Measurements from ENCODE around the gene TAMALIN.

Gene TAMALIN

DNA sequence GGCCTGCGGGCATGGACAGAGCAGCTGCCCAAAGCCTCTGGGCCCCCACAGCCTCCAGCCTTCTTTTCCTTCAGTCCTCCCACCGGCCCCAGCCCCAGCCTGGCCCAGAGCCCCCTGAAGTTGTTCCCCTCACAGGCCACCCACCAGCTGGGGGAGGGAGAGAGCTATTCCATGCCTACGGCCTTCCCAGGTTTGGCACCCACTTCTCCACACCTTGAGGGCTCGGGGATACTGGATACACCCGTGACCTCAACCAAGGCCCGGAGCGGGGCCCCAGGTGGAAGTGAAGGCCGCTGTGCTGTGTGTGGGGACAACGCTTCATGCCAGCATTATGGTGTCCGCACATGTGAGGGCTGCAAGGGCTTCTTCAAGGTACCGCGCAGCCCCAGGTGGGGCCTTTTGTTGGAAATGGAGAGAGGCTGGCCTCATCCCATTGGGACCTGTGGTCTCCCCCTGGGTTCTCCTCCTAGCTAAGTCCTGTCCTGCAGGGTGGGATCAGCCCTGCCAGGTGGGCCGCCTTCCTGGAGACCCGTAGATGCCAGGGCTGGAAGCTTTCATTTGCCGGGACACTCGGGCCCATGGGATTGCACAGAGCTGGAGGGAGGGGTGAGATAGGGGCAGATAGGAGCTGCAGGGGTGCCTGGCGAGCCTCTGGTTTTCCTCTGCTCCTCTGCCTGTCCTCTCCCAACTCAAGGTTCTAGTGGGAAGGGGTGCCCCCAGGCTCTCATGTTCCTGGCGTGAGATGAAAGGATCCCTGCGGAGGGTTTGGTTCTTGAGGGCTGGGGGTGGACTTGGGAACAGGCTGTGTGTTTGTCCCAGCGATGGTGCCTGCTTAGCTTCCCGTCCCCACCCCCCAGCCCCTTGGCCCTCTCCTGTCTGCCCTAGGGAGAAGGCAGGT lies 48.3 kb downstream of the TAMALIN start:
- DNase-seq (ENCODE audit: low read depth in 1 of 2, low spot score in 1 of 2) = no peak

GRCh38 chr12:52055731-52056711 lies 49.3 kb downstream of the TAMALIN start:
- peak in 1 of 2 donors; percentile 29 for DNase-seq (ENCODE audit: low read depth in 1 of 2, low spot score in 1 of 2)

DNA sequence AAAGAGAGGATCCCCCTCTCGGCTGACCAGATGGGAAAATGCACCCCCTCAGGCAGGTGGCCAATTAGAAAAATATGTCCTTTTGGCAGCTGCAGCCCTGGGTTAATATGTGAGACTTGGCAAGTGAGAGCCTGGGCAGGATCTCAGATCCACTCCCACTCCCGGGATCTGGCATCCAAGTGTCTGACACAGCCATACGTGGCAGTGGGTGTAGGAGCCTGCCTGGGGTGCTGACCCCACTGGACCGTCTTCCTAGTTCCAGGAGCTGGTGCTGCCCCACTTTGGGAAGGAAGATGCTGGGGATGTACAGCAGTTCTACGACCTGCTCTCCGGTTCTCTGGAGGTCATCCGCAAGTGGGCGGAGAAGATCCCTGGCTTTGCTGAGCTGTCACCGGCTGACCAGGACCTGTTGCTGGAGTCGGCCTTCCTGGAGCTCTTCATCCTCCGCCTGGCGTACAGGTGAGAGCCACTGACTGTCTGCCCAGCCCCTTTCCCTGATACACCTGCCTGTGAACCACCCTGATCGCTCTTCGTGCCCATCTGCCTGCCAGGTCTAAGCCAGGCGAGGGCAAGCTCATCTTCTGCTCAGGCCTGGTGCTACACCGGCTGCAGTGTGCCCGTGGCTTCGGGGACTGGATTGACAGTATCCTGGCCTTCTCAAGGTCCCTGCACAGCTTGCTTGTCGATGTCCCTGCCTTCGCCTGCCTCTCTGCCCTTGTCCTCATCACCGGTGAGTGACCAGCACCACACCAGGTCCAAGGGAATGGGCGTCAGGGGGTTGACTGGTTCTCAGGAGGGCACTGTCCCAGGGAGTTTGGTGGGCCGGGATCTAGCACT lies 50.3 kb downstream of the TAMALIN start:
- no peak for DNase-seq (ENCODE audit: low read depth in 1 of 2, low spot score in 1 of 2)

DNA sequence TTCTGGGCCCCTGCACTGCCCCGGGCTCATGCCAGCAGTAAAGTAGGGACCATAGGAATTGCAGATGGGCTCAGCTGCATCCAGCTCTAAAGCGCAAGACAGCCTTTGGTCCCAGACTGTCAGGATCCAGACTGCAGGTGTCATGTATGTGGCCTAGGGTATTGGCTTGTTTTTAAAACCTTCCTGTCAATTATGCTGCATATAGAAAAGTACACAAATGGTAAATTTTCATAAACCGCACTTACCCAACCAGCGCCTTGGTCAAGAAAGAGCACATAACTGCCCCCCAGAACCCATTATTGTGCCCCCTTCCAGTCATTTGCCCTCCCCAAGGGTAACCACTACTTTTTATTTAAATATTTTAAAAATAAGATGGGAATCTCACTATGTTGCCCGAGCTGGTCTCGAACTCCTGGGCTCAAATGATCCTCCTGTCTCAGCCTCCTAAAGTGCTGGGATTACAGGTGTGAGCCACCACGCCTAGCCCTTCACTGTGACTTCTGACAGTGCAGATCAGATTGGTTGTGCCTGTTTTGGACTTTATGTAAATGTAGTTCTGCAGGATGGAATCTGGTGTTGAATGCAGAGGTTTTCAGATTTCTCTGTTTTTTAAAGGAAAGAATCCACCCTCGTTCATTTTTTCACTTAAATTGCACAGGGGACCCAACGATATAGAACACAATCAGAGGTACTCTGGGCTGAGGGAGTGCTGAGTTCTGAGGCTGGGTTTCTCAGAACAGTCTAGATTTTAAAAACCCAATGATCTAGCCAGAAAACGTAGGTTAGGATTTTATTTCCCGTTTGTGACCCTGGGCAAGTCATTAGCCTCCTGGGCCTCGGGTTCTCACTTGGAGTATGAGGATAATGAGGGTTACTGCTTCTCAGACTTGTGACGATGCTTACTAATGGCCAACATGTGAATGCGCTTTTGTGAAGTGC lies 51.2 kb downstream of the TAMALIN start:
- no peak for DNase-seq (ENCODE audit: low read depth in 1 of 2, low spot score in 1 of 2)

DNA sequence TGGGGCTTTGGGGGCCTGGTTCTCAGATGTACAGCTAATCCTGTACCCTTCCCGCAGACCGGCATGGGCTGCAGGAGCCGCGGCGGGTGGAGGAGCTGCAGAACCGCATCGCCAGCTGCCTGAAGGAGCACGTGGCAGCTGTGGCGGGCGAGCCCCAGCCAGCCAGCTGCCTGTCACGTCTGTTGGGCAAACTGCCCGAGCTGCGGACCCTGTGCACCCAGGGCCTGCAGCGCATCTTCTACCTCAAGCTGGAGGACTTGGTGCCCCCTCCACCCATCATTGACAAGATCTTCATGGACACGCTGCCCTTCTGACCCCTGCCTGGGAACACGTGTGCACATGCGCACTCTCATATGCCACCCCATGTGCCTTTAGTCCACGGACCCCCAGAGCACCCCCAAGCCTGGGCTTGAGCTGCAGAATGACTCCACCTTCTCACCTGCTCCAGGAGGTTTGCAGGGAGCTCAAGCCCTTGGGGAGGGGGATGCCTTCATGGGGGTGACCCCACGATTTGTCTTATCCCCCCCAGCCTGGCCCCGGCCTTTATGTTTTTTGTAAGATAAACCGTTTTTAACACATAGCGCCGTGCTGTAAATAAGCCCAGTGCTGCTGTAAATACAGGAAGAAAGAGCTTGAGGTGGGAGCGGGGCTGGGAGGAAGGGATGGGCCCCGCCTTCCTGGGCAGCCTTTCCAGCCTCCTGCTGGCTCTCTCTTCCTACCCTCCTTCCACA lies 52.0 kb downstream of the TAMALIN start:
- no peak for DNase-seq (ENCODE audit: low read depth in 1 of 2, low spot score in 1 of 2)

GRCh38 chr12:52059582-52060497 lies 53.1 kb downstream of the TAMALIN start:
- peak in 1 of 2 donors; percentile 44 for DNase-seq (ENCODE audit: low read depth in 1 of 2, low spot score in 1 of 2)

DNA sequence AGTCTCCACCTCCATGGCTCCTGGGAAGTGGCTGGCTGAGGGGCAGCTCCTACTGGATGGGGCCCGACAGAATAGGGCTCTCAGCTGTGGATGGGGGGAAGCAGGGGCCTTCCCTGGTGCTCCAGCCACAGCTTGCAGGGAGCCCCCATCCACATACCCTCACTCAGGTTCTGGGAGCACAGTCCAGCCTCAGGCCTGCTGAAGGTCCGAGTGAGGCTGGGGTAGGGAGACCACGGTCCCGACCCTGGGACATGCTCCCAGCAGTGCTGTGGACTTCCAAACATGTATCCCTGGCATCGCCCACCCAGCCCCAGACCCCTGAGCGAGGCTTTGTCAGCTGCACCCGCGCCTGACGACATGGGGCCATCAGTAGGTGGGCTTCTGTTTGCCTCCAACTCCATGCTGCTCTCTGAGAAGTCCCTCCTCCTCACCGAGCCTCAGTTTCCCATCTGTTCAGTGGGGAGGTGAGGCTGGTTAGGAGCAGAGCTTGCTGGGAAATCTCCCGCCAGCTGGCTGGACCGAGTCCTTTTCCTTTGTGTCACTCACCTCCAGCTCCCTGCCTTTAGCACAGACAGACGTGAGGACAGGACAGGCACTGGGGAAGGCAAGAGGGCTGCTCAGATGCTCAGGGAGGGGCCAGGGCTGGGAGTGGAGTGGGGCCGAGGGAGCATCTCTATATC lies 53.9 kb downstream of the TAMALIN start:
- peak in 1 of 2 donors; percentile 34 for DNase-seq (ENCODE audit: low read depth in 1 of 2, low spot score in 1 of 2)

- no peak for DNase-seq (ENCODE audit: low read depth in 1 of 2, low spot score in 1 of 2)
Measured at GRCh38 chr12:52061470-52062166, 54.9 kb downstream of the TAMALIN start.

DNA sequence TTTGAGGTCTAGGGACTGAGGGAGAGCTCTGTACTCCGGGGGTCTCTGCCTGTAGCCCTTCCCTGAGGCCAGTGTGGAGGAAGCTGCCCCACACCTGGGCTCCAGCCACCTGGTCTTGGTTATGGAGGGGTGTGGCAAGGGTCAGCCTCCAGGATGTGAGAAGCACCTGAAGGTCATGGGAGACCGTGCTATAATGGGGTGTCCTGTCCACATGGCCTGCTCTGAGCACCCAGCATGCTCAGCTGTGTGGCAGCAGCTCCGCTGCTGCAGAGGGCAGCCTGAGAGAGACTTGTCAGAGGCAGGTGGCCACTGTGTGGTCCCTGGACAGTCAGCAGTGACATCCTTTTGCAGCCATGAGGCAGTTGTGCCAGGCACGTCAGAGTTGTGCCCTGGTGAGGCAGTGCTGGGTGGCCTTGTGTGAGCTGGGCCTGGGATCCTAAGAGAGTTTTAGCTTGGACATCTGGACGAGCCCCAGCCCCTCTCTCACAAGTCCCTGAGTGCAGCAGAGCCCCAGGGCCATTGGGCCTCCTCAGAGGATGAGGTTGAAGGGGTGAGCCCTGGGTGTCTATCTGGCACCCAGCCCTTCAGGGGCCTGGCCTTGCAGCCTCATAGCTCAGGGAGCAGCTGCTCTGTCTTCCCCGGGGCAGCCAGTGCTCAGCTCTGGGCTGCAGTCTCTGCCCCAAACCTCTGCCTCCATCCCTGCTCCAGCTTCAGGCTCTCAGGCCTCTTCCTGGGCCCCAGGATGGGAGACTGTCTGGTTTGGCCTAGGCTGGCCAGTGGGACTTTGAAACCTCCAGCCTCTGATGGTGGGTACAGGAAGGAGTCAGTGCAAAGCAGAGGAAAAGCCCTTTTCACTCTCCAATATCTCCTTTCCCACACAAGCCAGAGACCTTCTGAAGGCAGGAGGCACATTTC lies 55.7 kb downstream of the TAMALIN start:
- DNase-seq (ENCODE audit: low read depth in 1 of 2, low spot score in 1 of 2) = no peak

GRCh38 chr12:52063082-52063924 lies 56.6 kb downstream of the TAMALIN start:
- no peak for DNase-seq (ENCODE audit: low read depth in 1 of 2, low spot score in 1 of 2)

GRCh38 chr12:52063981-52064649 lies 57.4 kb downstream of the TAMALIN start:
- DNase-seq (ENCODE audit: low read depth in 1 of 2, low spot score in 1 of 2) = no peak
